ENCODE measurements around the gene FOXB1. TPM values are rescaled to one million over a fixed set of nuclear protein-coding genes. Genes with fewer than 3 reads are reported as not detected.

The FOXB1 gene
- polyA plus RNA-seq, 1 donor from 2014 or later: not detected

DNA sequence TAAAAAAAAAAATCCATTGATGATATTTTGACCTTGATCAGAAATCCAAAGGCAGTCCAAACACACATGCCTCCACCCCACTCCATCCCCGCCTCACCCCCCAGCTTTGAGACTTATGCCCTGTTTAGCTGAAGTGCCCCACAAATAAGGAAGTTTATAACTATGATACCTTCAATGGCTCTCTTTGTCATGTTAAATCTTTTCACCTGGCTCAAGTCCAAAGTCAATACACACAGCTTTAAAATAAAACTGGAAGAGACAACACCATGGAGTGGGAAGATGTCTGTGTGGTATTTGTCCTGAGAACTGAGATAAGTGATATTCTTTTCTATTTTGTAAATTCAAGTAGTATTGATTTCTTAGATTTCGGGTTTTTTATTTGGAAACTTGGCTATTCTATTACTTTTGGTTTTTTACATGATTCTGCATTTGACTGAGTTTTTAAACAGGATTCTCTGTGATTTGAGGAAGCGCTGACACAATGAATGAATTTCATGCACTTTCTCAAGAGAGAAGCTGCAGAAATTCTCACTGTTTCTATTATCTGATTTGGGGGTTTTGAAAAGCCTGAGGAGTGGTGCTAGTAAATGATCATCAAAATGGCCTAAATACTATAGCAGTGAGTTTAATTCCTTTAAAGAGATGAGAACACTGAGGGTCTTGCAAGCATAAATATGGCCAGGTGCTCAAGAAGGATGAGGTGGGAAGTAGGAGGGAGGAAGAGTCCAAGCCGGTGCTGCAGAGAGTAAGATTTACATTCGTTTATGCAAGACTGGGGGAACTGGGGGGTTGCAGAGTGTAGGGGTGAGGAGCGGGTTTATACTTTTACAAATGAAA, 5.2 kb downstream of the FOXB1 start:
- TF ChIP-seq POLR2AphosphoS5 (IDR thresholded peaks at IDR 0.05) (peak; percentile 16), SMC3 (conservative IDR thresholded peaks at IDR 0.05; ENCODE audit: poor library complexity) (no peak), RAD21 (conservative IDR thresholded peaks at IDR 0.05) (no peak), EP300 (conservative IDR thresholded peaks at IDR 0.05; ENCODE audit: poor library complexity, severe bottlenecking) (no peak), MXI1 (conservative IDR thresholded peaks at IDR 0.05; ENCODE audit: poor library complexity, severe bottlenecking) (no peak)
- TF ChIP-seq, protein P1, sequence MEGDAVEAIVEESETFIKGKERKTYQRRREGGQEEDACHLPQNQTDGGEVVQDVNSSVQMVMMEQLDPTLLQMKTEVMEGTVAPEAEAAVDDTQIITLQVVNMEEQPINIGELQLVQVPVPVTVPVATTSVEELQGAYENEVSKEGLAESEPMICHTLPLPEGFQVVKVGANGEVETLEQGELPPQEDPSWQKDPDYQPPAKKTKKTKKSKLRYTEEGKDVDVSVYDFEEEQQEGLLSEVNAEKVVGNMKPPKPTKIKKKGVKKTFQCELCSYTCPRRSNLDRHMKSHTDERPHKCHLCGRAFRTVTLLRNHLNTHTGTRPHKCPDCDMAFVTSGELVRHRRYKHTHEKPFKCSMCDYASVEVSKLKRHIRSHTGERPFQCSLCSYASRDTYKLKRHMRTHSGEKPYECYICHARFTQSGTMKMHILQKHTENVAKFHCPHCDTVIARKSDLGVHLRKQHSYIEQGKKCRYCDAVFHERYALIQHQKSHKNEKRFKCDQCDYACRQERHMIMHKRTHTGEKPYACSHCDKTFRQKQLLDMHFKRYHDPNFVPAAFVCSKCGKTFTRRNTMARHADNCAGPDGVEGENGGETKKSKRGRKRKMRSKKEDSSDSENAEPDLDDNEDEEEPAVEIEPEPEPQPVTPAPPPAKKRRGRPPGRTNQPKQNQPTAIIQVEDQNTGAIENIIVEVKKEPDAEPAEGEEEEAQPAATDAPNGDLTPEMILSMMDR (IDR thresholded peaks at IDR 0.05; ENCODE audit: poor library complexity, severe bottlenecking): no peak
- Histone ChIP-seq H3F3A (ENCODE audit: insufficient read depth, low read length, poor library complexity, severe bottlenecking) (no peaks in the 10 kb centered on the region), H3K36me3 (ENCODE audit: insufficient read depth, low read length) (no peaks in the 10 kb centered on the region), H3K79me2 (replicated peaks; ENCODE audit: insufficient read depth, low read length) (no peaks in the 10 kb centered on the region), H2AFZ (ENCODE audit: low read depth, low read length) (no peak overlapping the region), H3K9me3 (ENCODE audit: low read length) (no peaks in the 10 kb centered on the region), H3K9ac (ENCODE audit: low read length) (no peak overlapping the region), H3K4me2 (ENCODE audit: low read length) (no peak overlapping the region), H3K9me2 (ENCODE audit: insufficient read depth, low read length) (no peaks in the 10 kb centered on the region), H3K27me3 (ENCODE audit: insufficient read depth, low read depth, low read length) (peaks cover 97% of the 10 kb centered on the region), H3K27ac (ENCODE audit: low read length) (no peak overlapping the region), H4K20me1 (ENCODE audit: insufficient read depth) (no peaks in the 10 kb centered on the region), H3K4me3 (ENCODE audit: low read length) (no peak overlapping the region)

DNA sequence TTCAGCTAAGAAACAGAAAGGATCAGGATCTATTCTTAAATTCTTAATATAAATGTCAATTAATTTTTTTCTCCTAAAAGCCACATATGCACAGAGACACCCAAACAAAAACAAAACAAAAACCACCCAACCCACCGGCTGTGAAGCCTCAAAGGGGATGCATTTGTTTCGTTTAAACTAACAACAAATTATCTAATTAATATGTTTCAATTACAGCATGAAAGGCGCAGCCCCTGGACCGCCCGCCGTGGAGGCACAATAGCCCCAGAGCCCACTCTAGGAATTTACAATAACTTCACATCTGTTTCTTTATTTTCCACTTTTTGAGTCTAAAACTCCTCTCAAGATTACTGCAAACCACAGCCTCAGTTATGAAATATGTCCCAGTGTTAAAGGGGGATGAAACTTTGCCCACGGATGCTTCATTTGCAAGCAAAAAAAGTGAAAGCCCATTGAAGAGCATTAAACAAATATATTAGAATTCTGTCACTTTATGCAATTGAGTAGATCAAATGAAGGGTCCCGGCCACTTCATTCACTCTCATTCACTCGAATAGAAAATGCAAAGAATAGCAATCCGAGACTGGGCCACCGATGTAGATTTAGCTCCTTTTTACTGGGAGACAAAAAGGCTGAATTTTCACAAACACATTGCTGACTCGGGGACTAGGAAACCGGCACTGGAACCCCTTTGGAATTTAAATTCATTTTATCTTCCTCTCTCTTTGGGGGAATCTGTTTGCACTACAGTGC, 6.0 kb downstream of the FOXB1 start:
- H3K79me2 ChIP-seq (replicated peaks; ENCODE audit: insufficient read depth, low read length): no peaks in the 10 kb centered on the region
- H3K27me3 ChIP-seq (ENCODE audit: insufficient read depth, low read depth, low read length): peaks cover 95% of the 10 kb centered on the region
- no peaks in the 10 kb centered on the region for H3K9me3 ChIP-seq (ENCODE audit: low read length)
- no peaks in the 10 kb centered on the region for H4K20me1 ChIP-seq (ENCODE audit: insufficient read depth)
- H3K27ac ChIP-seq (ENCODE audit: low read length): no peak overlapping the region
- H3K9me2 ChIP-seq (ENCODE audit: insufficient read depth, low read length): no peaks in the 10 kb centered on the region
- no peaks in the 10 kb centered on the region for H3F3A ChIP-seq (ENCODE audit: insufficient read depth, low read length, poor library complexity, severe bottlenecking)
- no peak for TF ChIP-seq SMC3 (conservative IDR thresholded peaks at IDR 0.05; ENCODE audit: poor library complexity)
- TF ChIP-seq EZH2 (IDR thresholded peaks at IDR 0.05; ENCODE audit: borderline replicate concordance, insufficient read depth, low read length, poor library complexity, severe bottlenecking): no peak
- no peak for TF ChIP-seq RAD21 (conservative IDR thresholded peaks at IDR 0.05)
- TF ChIP-seq, protein P1 (IDR thresholded peaks at IDR 0.05; ENCODE audit: poor library complexity, severe bottlenecking): no peak
- TF ChIP-seq, protein P2, sequence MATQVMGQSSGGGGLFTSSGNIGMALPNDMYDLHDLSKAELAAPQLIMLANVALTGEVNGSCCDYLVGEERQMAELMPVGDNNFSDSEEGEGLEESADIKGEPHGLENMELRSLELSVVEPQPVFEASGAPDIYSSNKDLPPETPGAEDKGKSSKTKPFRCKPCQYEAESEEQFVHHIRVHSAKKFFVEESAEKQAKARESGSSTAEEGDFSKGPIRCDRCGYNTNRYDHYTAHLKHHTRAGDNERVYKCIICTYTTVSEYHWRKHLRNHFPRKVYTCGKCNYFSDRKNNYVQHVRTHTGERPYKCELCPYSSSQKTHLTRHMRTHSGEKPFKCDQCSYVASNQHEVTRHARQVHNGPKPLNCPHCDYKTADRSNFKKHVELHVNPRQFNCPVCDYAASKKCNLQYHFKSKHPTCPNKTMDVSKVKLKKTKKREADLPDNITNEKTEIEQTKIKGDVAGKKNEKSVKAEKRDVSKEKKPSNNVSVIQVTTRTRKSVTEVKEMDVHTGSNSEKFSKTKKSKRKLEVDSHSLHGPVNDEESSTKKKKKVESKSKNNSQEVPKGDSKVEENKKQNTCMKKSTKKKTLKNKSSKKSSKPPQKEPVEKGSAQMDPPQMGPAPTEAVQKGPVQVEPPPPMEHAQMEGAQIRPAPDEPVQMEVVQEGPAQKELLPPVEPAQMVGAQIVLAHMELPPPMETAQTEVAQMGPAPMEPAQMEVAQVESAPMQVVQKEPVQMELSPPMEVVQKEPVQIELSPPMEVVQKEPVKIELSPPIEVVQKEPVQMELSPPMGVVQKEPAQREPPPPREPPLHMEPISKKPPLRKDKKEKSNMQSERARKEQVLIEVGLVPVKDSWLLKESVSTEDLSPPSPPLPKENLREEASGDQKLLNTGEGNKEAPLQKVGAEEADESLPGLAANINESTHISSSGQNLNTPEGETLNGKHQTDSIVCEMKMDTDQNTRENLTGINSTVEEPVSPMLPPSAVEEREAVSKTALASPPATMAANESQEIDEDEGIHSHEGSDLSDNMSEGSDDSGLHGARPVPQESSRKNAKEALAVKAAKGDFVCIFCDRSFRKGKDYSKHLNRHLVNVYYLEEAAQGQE (IDR thresholded peaks at IDR 0.05; ENCODE audit: borderline replicate concordance): no peak
- TF ChIP-seq EP300 (conservative IDR thresholded peaks at IDR 0.05; ENCODE audit: poor library complexity, severe bottlenecking): no peak
- H3K9ac ChIP-seq (ENCODE audit: low read length): no peak overlapping the region
- H3K4me2 ChIP-seq (ENCODE audit: low read length): no peak overlapping the region
- no peak overlapping the region for H3K4me3 ChIP-seq (ENCODE audit: low read length)
- no peaks in the 10 kb centered on the region for H3K36me3 ChIP-seq (ENCODE audit: insufficient read depth, low read length)
- H2AFZ ChIP-seq (ENCODE audit: low read depth, low read length): no peak overlapping the region
